Colonic mucosa (tissue), 4 donors: ENCODE results near the gene SH3D19. TPM values are rescaled to one million over a fixed set of nuclear protein-coding genes. Genes with fewer than 3 reads are reported as not detected.
A peak's percentile ranks its signal among the peaks of the same experiment; 100 is the strongest.

ENCODE experiments used
- DNase-seq: peaks from one replicate; pipeline ENCODE4 v3.0.0-alpha.2; 2020
- H3K27ac ChIP-seq: fragments of 200-600 bp; one replicate; pipeline ENCODE4 v1.8.0; 2021
- H3K27me3 ChIP-seq: fragments of 200-600 bp; one replicate; pipeline ENCODE4 v1.8.0; 2021
- H3K36me3 ChIP-seq: fragments of 200-600 bp; one replicate; pipeline ENCODE4 v1.8.0; 2021
- H3K4me1 ChIP-seq: fragments of 200-600 bp; one replicate; pipeline ENCODE4 v1.8.0; 2021; ENCODE audit warnings: mild to moderate bottlenecking
- H3K4me3 ChIP-seq: fragments of 200-600 bp; one replicate; pipeline ENCODE4 v1.8.0; 2021
- H3K9ac ChIP-seq, 2 donors: one replicate each; pipeline ENCODE4 v1.7.0; 2013; ENCODE audit warnings: control low read depth in 2 of 2, low read depth in 2 of 2, low read length in 2 of 2
- H3K9me3 ChIP-seq: fragments of 200-600 bp; one replicate; pipeline ENCODE4 v1.8.0; 2021
- intact Hi-C: fragments of 100-400 bp; cut with DNase I; formaldehyde crosslinking; loops from one replicate; pipeline ENCODE4 v1.14.1; 2022
- total RNA-seq, 2 donors: library from RNA; stranded (reverse); fragmentation: NEBNext Ultra II Directional in 1 of 2; extraction: Animal tissue kit (Norgen Biotek cat#: 25700) in 1 of 2; gene quantifications; one replicate each; pipeline ENCODE4 v1.2.1, GENCODE V29; 2021
- TF ChIP-seq, protein P1 (sequence below): fragments of 200-600 bp; IDR thresholded peaks from one replicate; pipeline ENCODE4 v1.8.0; 2022; ENCODE audit warnings: antibody characterized with exemption, mild to moderate bottlenecking
- donor health status: healthy.
- donor health status: DM: no; HTN: no; CAD: no.
- donor health status: DM: no; HTN: no; CAD: no.

Gene SH3D19
- total RNA-seq, 2 donors from 2014 or later: 75.5 to 104 TPM

DNA sequence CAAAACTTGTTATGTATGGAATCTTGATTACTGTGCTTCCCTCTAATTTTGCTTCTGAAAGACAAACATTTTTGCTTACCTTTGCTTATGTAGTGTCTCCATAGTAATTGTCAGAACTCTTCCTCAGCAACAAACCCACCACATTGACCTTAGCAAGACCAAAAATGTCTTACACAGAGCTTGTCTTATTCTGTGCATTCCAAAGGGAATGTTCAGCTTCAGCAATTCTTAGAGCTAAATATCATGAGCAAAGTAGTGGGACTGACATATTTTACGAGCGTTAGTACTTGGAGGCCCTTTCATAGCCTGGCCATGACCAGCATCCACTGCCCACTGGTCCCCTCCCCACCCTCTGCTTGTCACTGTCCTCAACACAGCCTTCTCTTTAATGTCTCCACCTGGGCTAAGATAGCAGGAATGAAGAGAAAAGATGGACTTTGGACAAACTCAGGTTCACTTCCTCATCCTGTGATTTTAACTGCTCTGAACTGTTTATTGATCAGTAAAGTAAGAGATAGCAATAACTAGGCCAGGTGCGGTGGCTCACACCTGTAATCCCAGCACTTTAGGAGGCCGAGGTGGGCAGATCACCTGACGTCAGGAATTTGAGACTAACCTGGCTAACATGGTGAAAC is 15.5 kb upstream of the SH3D19 start:
- DNase-seq: peak; percentile 44
- Histone ChIP-seq H3K9ac (peak overlapping the region in 1 of 2 donors; percentile 77), H3K4me1 (no peaks in the 10 kb centered on the region), H3K4me3 (no peak overlapping the region), H3K9me3 (no peaks in the 10 kb centered on the region), H3K27ac (peak overlapping the region; percentile 54), H3K27me3 (no peaks in the 10 kb centered on the region), H3K36me3 (no peaks in the 10 kb centered on the region)
- intact Hi-C loops: no loop called here
- TF ChIP-seq, protein P1, sequence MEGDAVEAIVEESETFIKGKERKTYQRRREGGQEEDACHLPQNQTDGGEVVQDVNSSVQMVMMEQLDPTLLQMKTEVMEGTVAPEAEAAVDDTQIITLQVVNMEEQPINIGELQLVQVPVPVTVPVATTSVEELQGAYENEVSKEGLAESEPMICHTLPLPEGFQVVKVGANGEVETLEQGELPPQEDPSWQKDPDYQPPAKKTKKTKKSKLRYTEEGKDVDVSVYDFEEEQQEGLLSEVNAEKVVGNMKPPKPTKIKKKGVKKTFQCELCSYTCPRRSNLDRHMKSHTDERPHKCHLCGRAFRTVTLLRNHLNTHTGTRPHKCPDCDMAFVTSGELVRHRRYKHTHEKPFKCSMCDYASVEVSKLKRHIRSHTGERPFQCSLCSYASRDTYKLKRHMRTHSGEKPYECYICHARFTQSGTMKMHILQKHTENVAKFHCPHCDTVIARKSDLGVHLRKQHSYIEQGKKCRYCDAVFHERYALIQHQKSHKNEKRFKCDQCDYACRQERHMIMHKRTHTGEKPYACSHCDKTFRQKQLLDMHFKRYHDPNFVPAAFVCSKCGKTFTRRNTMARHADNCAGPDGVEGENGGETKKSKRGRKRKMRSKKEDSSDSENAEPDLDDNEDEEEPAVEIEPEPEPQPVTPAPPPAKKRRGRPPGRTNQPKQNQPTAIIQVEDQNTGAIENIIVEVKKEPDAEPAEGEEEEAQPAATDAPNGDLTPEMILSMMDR: no peak

GRCh38 chr4:151339467-151339866 is 14.1 kb upstream of the SH3D19 start:
- DNase-seq: no peak
- no peak overlapping the region for H3K4me3 ChIP-seq
- H3K36me3 ChIP-seq: no peaks in the 10 kb centered on the region
- no peaks in the 10 kb centered on the region for H3K4me1 ChIP-seq
- intact Hi-C loops: no loop called here
- H3K9me3 ChIP-seq: no peaks in the 10 kb centered on the region
- no peak overlapping the region for H3K27ac ChIP-seq
- TF ChIP-seq, protein P1: no peak
- no peaks in the 10 kb centered on the region for H3K27me3 ChIP-seq
- H3K9ac ChIP-seq: no peak overlapping the region

GRCh38 chr4:151331276-151332042 is 6.1 kb upstream of the SH3D19 start:
- Histone ChIP-seq H3K9ac (no peak overlapping the region), H3K36me3 (no peaks in the 10 kb centered on the region), H3K9me3 (no peaks in the 10 kb centered on the region), H3K27me3 (no peaks in the 10 kb centered on the region), H3K4me3 (no peak overlapping the region), H3K27ac (peak overlapping the region; percentile 39), H3K4me1 (peaks cover 3% of the 10 kb centered on the region)
- intact Hi-C loops: no loop called here
- no peak for DNase-seq
- TF ChIP-seq, protein P1: no peak

- Histone ChIP-seq H3K36me3 (no peaks in the 10 kb centered on the region), H3K27me3 (no peaks in the 10 kb centered on the region), H3K4me1 (peaks cover 3% of the 10 kb centered on the region), H3K4me3 (no peak overlapping the region), H3K9ac (no peak overlapping the region), H3K9me3 (no peaks in the 10 kb centered on the region), H3K27ac (peak overlapping the region; percentile 49)
- intact Hi-C loops: no loop called here
- TF ChIP-seq, protein P1: no peak
- DNase-seq: no peak
These were observed 4.0 kb upstream of the SH3D19 start for GRCh38 chr4:151329217-151330007.

DNA sequence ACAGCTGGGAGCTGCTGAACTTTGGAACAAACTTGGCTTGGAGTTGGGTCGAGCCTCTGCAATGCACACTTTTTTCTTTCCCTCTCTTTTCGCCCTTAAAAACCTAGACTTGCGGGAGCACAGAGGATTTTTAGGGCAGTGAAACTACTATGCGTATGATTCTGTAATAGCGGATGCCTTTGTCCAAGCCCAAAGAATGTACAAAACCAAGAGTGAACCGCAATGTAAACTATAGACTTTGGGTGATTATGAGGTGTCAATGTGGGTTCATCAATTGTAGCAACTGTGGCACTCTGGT is 493 bp upstream of the SH3D19 start:
- Histone ChIP-seq H3K27ac (peak overlapping the region; percentile 97), H3K9me3 (no peaks in the 10 kb centered on the region), H3K36me3 (no peaks in the 10 kb centered on the region), H3K27me3 (no peaks in the 10 kb centered on the region), H3K4me3 (peak overlapping the region; percentile 64), H3K9ac (peak overlapping the region in 1 of 2 donors; percentile 86), H3K4me1 (peaks cover 7% of the 10 kb centered on the region)
- DNase-seq: no peak
- intact Hi-C loops: no loop called here
- TF ChIP-seq, protein P1: no peak
